ENCODE data around the gene EHD4.

The EHD4 gene

GRCh38 chr15:41921639-41922038 lies 50.7 kb downstream of the EHD4 start:
- DNase-seq (ENCODE audit: low read depth in 2 of 3, low spot score in 1 of 3): no peak

GRCh38 chr15:41921167-41921566 lies 51.2 kb downstream of the EHD4 start:
- no peak for DNase-seq (ENCODE audit: low read depth in 2 of 3, low spot score in 1 of 3)

GRCh38 chr15:41919954-41920538 lies 52.3 kb downstream of the EHD4 start:
- DNase-seq (ENCODE audit: low read depth in 2 of 3, low spot score in 1 of 3): no peak

- no peak for DNase-seq (ENCODE audit: low read depth in 2 of 3, low spot score in 1 of 3)
These were observed 53.0 kb downstream of the EHD4 start for GRCh38 chr15:41919201-41919820.

- DNase-seq (ENCODE audit: low read depth in 2 of 3, low spot score in 1 of 3): no peak
These were observed 53.7 kb downstream of the EHD4 start for GRCh38 chr15:41918506-41919126.

- DNase-seq (ENCODE audit: low read depth in 2 of 3, low spot score in 1 of 3): no peak
These were observed 54.5 kb downstream of the EHD4 start for GRCh38 chr15:41917767-41918430.

- no peak for DNase-seq (ENCODE audit: low read depth in 2 of 3, low spot score in 1 of 3)
These were observed 56.9 kb downstream of the EHD4 start for GRCh38 chr15:41915255-41915994.

GRCh38 chr15:41914411-41914810 lies 57.9 kb downstream of the EHD4 start:
- DNase-seq (ENCODE audit: low read depth in 2 of 3, low spot score in 1 of 3): no peak

- no peak for DNase-seq (ENCODE audit: low read depth in 2 of 3, low spot score in 1 of 3)
These were observed 59.1 kb downstream of the EHD4 start for GRCh38 chr15:41913256-41913655.

GRCh38 chr15:41911691-41912345 lies 60.5 kb downstream of the EHD4 start:
- DNase-seq (ENCODE audit: low read depth in 2 of 3, low spot score in 1 of 3): no peak

- DNase-seq (ENCODE audit: low read depth in 2 of 3, low spot score in 1 of 3): no peak
These were observed 63.5 kb downstream of the EHD4 start for GRCh38 chr15:41908736-41909461.

GRCh38 chr15:41907141-41907540 lies 65.2 kb downstream of the EHD4 start:
- no peak for DNase-seq (ENCODE audit: low read depth in 2 of 3, low spot score in 1 of 3)

GRCh38 chr15:41906608-41907007 lies 65.7 kb downstream of the EHD4 start:
- DNase-seq (ENCODE audit: low read depth in 2 of 3, low spot score in 1 of 3): no peak

GRCh38 chr15:41905036-41905793 lies 67.1 kb downstream of the EHD4 start:
- no peak for DNase-seq (ENCODE audit: low read depth in 2 of 3, low spot score in 1 of 3)

- peak; percentile 37 to 60 (median 40) for DNase-seq (ENCODE audit: low read depth in 2 of 3, low spot score in 1 of 3)
These were observed 67.8 kb downstream of the EHD4 start for GRCh38 chr15:41904541-41905005.

- no peak for DNase-seq (ENCODE audit: low read depth in 2 of 3, low spot score in 1 of 3)
These were observed 68.6 kb downstream of the EHD4 start for GRCh38 chr15:41903782-41904181.

- DNase-seq (ENCODE audit: low read depth in 2 of 3, low spot score in 1 of 3): no peak
These were observed 70.9 kb downstream of the EHD4 start for GRCh38 chr15:41901431-41901830.

- DNase-seq (ENCODE audit: low read depth in 2 of 3, low spot score in 1 of 3): no peak
These were observed 71.6 kb downstream of the EHD4 start for GRCh38 chr15:41900526-41901380.

Measured in stimulated activated CD4-positive, alpha-beta T cell treated with anti-CD3 and anti-CD28 coated beads, Interleukin-12 subunit alpha, Interleukin-12 subunit beta, amount 100 ng/mL, for 48 hours (primary cell).